ENCODE measurements around the gene GNGT1.
"Not testable (repeated sequence)": the region's sequence is repeated elsewhere in the genome, so short reads cannot be mapped to it uniquely, and the experiment has no call there.

GNGT1 gene

DNA sequence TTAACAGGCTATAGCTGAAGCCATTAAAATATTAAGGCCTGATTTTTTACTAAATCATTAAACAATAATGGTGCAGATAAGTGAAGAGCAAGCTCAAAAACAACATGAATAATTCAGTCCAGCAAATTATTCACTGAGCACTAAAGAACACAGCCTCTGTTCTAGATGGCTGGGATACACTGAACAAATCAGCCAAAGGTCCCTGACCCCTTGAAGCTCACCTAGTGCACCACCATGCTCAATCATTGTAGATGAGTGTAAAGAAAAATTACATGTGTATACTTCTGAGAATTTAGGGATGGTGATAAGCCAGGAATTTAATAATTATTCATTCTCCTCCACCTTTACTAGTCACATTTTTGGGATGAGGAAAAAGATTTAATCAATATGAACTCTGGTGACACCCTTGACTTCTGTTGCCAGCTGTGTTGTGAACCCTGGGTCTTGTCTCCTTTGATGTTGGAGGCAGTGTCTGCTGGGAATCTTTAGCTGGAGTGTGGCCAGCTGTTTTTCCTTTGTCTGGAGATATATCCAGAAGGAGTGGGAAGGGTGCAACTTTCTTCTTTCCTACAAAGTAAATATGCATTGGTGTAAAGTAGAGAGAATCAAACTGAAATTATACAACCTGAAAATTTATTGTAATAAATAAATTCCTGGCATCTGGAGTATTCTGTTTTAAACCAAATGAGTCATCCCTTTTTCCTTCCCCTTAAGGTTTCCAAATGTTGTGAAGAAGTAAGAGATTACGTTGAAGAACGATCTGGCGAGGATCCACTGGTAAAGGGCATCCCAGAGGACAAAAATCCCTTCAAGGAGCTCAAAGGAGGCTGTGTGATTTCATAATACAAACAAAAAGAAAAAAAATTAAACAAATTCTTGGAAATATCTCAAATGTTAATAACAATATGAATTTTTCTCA is 4.0 kb downstream of the GNGT1 start:
- DNase-seq: no peak

DNA sequence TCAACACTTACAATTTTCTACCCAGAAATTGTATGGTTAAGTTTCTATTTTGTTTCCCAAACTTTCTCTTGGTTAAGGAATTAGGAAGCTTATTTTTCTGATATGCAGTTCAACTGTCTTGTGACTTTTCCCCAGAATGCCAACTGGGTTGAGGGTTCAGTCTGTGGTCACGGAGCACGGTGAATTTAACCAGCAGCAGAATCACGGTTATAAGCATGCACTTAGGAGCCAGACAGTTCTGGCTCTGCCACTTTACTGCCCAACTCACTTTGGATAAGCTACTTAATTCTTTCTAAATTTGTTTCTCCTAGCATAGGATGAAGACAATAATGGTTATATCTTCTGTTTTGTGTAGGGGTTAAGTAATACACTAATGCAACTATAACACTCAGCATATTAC is 4.9 kb downstream of the GNGT1 start:
- not testable (repeated sequence) for DNase-seq

DNA sequence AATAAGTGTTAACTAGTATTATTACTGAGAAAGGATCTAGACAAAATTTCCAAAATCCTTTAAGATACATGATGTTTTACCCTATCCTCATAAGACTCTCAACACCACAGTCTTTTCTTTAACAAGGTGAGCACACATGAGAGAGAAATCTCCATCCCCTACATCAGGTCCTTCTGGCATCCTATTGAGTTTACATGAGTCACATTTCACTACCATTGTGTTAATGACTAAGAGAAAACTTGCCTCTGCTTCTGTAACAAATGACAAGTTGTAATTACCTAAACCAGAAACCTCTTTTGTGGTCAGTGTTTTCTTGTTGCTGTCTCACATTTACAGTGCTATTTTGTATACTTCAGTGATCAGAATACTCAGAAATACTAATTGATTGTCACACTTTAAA is 5.3 kb downstream of the GNGT1 start:
- DNase-seq: not testable (repeated sequence)

DNA sequence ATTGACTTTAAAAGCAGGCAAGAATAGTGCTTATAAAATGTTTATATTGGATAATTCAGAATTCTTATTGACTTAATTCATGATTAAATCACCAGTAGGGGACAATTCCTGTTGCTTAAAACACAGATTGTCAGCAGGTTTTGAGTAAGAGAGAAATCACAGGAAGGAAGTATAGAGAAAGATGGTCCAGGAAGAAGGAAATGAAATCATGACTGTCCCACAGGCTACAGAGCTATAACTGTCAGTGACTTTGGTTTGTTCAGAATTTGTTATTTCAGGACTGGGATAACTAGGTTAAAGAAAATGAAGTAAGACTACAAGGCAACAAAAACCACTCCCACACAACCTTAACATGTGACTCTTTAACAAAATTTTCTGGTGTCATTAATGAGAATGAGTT is 6.8 kb downstream of the GNGT1 start:
- no peak for DNase-seq

DNA sequence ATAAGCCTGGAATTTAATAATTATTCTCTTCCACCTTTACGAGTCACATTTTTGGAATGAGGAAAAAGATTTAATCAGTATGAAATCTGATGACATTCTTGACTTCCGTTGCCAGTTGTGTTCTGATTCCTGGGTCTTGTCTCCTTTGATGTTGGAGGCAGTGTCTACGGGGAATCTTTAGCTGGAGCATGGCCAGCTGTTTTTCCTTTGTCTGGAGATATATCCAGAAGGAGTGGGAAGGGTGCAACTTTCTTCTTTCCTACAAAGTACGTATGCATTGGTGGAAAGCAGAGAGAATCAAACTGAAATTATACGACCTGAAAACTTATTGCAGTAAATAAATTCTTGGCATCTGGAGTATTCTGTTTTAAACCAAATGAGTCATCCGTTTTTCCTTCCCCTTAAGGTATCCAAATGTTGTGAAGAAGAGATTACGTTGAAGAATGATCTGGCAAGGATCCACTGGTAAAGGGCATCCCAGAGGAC is 8.3 kb downstream of the GNGT1 start:
- no peak for DNase-seq

DNA sequence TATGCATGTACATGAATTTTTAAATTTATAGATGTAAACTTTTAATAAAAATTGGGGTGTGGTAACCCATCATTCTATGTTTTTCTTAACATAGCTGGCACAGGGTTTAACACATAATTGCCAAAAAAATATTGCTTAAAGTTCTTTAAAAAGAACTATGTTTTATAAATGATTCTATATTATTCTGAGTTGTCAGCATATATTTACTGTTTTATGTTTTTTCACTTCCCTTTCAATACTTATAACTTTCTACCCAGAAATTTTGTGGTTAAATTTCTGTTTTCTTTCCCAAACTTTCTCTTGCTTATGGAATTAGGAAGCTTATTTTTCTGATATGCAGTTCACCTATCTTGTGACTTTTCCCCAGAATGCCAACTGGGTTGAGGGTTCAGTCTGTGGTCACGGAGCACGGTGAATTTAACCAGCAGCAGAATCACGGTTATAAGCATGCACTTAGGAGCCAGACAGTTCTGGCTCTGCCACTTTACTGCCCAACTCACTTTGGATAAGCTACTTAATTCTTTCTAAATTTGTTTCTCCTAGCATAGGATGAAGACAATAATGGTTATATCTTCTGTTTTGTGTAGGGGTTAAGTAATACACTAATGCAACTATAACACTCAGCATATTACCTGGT is 9.0 kb downstream of the GNGT1 start:
- not testable (repeated sequence) for DNase-seq

DNA sequence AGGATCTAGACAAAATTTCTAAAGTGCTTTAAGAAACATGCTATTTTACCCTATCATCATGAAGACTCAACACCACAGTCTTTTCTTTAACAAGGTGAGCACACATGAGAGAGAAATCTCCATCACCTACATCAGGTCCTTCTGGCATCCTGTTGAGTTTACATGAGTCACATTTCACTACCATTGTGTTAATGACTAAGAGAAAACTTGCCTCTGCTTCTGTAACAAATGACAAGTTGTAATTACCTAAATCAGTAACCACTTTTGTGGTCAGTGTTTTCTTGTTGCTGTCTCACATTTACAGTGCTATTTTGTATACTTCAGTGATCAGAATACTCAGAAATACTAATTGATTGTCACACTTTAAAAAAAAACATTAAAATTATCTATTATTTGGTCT is 9.5 kb downstream of the GNGT1 start:
- not testable (repeated sequence) for DNase-seq

DNA sequence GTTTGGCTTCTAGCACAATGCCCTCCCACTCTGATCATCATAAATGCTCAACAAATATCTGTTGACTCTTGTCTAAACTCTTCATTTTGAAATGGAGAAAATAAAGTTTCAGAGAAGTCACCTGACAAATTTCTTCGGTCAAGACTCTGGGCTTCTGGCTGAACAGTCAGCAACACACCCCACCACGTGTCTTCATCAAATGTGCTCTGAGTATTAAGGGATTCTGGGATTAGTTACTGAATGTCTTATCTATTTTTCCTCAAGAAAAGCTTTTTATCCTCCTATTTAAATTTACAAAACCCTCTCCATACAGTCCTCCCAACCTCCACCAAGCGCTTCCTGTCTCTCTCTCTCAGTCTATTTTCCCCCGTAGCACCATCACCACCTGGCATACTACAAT is 9.9 kb downstream of the GNGT1 start:
- DNase-seq: not testable (repeated sequence)

DNA sequence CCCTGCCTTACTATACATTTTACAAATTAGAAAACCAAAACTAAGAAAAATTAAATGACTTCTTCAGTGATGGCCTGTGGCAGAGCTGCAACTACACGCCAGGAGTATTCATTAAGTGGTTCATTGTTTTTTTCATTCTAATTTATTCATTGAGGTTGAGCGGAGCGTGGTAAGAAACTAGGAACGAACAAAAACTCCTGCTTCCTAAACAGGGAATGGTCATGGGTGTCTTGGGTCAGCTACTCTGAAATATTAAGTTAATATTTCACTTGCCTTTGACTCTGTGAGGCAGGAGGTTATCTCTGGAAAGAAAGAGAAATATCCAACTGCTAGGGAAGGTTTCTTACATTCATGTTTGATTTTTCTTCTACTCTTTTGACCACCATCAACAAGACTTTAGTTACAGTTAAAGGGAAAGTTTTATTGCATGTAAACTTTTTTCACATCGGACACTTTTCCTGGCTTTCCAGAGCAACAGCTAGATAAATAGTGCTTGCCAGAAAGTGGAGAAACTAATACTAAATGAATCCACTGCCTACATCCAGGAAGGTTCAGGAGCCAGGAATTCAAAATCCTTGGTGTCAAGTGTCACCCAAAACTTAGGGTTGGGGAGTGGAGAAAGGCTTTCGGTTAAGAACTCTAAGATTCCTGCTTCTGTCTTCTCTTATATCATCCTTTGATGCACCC is 14.3 kb downstream of the GNGT1 start:
- DNase-seq: no peak

DNA sequence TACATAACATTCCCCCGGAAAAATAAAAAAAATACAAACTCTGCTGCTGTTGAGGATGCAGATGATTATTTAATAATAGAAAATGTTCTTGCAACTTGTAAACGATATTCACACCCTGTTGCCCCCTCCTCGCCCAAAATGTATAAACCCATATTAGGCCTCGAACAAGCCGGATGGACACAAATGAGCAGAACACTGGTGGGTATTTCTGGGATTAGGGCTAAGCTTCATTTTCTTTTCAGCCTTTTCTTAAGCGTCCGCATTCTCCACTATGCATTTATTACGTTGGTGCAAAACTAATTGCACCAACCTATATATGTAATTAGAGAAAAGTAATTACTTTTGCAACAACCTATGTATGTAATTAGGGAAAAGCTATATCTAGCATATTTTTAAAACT is 14.8 kb downstream of the GNGT1 start:
- DNase-seq: no peak

DNA sequence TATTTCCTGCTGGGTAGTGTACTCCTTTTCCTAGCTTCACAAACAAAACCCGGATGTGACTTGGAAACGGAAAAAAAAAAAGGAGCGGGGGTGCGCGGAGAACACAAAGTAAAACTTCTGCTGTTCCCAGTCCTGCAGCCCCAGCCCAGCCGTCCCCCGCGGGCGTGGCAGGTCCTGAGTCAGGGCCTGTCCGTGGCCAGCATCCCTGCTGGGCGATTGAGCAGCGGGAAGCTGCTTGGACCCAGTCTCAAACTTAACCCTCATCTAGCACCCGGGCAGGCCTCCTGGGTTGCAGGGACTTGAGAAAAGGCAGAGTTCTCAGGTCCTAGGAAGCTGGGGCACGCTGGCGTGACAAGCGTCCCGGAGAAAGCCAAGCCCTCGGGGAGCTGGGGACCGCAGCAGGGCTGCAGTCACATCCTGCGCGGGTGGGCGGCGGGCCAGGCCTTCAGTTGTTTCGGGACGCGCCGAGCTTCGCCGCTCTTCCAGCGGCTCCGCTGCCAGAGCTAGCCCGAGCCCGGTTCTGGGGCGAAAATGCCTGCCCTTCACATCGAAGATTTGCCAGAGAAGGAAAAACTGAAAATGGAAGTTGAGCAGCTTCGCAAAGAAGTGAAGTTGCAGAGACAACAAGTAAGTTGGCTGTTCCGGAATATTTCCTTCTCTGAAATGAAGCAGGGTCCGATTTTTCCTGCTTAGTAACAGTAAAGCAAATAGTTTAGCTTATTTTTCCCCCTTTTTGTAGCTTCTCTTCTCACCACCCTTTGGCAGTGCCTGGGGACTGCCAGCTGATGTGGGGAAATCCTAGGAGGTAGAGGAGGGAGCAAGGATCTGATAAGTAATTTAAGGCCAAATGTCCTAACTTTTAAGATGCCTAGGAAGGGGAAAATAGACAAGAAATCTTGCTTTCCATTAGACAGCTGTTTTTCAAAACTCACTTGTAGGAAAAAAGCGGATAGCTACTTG is 15.5 kb downstream of the GNGT1 start, which contains the start of gene GNG11:
Gene GNG11 (plus strand): TSS at position 129 of the 960 bp plus-strand sequence. CDS start 403 bp downstream, at position 532.
- DNase-seq: no peak

DNA sequence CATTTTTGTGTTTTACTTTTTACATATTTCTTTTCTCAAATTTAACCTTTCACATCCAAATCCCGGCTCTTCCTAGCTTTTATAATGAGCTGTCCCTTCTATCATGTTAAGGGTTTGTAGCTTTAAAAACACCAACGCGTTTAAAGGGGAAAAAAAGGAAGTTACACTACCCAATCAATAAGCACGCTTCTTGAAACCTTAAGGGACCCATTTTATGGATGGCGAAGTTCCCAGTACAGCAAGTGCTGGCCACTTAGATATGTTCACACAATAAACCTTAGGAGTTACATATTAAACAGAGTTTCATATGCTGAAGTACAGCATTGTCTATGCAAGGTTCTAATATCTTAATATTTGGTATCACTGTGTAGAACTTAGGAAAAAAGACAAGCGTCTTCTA is 16.9 kb downstream of the GNGT1 start:
- no peak for DNase-seq

DNA sequence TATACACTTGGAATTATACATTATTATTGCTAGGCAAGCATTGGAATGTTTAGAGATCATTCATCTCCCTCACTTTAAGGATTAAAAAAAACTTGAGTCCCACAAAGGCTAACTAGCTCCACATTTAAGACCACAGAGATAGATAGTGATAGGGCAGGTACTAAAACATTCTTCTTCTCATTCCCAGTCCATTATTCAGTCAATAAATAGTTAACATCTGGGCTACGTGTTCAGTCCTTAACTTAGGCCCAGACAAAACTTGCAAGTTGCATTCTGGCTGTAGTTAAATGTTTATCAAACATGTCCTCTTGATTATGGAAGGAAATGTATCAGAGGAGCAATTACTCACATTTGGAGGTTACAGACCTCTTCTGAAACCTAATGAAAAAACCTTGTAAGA is 17.6 kb downstream of the GNGT1 start:
- DNase-seq: no peak

DNA sequence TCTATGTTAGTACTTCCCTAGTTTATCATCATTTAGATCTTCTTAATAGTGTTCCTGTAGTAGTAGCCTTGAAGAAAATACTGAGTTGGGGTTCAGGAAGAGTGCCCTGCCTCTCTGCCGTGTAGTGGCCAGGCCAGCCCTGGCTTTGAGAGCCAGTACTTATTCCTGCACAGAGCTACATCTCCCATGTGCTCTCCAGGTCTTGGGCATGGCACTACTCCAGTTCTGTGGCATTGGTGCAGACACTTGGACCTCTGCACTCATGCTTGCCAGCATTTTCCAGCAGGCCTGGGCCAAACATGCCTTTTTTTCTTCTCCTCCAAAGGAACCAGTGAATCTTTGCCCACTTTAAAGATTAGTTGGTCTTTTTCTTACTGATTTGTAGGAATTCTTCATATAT is 20.4 kb downstream of the GNGT1 start:
- DNase-seq: no peak

DNA sequence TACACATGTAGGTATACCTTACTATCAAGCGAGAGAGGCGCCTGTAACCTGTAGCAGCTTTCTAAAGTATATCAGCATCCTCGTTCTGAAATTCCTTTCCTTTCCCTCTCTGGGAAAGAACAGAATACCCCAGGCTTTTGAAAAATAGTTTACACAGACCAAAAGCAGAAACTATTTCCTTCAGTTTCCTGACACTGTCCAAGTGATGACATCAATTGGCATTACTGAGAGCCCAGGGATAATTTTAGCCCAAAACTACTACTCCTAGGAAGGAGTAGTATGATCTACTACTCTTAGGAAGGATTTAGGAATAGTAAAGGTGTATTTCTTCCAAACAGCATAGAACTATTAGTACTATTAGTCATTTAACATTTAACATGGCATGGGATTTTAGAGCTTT is 21.2 kb downstream of the GNGT1 start:
- no peak for DNase-seq

DNA sequence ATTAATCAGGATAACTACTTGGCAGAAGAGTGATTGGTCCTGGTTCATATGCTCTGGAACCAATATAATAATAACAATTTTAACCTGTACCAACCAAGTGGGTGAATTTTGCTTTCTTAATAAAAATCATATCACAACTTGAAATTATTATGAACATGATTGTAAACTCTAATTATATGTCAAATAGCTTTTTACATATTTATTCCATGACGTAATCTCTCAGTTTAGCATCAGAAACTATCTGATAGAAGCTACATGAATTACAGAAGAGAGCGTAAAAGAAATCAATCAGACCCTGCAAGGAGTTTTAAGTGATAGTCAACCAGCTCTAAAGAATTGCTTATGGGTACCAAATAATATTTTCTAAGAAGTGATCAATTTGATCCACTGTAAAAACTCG is 25.3 kb downstream of the GNGT1 start:
- DNase-seq: no peak

DNA sequence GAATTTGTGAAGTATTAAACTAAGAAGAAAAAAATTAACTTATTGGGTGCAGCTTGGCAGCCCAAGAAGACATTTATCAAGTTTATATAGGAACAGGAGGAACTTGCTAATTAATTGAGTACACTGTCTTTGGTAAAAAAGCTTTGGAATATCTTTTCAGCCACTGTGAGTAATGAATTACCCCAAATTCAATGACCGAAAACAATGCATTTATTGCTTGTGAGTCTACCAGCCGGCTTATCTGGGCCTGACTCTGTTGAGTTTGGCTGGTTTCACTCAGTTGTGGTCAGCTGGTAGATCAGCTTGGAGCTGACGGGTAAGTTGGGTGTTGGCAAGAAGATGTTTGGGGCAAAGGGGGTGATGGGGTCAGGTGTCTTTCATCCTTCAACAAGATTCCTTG is 26.8 kb downstream of the GNGT1 start:
- DNase-seq: no peak

DNA sequence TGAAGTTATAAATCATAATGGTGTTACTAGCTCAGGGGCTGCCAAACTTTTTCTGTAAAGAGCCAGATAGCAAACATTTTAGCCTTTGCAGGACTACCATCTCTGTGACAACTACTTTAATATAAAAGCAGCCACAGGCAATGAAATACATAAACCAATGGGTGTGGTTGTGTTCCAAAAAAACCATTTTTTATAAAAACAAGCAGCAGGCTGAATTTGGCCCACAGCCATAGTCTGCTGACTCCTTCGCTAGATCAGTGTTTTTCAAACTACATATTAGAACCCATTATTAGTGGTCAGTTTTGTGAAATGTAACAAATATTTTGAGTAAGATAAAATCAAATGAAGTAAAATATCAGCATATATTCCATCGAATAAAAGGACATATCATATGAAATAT is 28.7 kb downstream of the GNGT1 start:
- DNase-seq: no peak

DNA sequence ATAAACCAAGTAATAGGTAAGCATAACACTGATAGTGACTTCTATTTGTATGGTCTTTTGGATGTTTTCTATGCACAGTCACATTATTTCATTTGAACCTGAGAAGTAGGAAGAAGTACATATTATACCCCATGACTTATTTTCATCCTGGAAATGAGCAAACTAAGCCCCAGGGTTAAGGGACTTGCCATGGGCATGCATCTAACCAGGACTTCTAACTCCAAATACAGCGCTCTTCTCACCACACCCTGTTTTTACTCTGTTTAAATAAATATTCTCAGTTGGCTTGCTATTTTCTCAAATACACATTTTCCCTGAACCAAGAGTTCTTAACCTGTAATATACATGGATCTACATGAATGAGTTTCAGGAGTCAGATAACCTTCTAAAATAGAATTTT is 31.5 kb downstream of the GNGT1 start:
- DNase-seq: no peak

DNA sequence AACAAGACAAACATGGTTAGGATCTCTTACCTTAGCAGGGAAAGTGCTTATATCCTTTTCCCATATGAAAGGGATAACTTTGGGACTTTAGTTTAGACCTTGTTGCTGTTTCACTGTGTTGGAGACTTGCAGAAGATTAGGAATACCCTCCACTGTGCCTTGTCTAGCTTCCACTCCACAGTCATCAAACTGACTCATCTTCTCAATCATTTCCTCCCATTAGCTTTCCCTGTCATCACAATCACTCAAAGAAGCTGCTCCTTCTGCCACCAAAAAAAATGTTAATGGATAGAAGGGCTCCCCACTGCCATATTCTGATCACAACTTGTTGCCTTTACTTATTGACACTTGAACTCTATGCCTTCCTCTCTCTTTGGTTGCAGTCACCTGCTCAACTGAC is 31.9 kb downstream of the GNGT1 start:
- no peak for DNase-seq

DNA sequence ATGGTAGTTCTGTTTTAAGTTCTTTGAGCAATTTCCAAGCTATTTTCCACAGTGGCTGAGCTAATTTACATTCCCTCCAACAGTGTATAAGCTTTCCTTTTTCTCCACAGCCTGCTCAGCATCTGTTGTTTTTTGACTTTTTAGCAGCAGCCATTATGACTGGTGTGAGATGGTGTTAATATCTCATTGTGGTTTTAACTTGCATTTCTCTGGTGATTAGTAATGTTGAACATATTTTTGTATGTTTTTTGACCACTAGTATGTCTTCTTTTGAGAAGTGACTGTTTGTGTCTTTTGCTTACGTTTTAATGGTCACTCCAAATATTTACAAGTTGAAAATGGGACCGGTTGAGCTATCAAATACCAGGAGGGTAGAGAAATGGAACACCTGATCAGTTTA is 35.6 kb downstream of the GNGT1 start:
- DNase-seq: no peak

DNA sequence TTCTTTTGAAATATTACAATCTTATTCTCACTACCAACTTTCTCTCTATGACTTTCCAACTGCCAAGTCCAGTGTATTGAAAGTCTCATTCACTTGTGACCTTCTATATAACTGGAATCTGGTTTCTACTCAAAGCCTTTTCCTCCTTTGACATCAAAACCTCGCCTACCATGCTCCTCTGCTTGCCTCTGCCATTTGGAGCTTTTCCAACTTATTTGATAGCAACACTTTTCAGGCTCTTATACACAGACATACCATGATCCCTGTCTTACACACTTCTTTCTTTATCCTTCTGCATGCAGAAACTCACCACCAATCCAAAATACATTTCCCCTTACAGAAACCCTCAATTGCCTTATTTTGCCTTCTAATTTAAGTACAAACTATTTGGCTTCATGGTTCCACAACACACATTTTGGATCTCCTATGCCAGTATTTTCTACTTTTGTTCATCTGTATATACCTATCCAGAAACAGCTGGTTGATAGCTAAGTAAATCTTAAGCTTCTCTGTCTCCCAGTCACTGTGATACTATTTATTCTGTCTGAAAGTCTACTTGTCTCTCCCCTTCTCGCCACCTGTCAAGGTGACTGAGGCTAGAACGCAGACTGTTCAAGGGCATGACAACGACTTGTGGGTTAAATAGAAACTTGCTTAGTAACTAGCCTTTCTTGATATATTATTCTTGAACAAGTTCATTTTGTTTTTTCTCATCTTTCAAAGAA is 37.6 kb downstream of the GNGT1 start:
- DNase-seq: no peak
